Right ventricle myocardium inferior (tissue), 1 donor: ENCODE measurements around the gene SLMAP. TPM values are rescaled to one million over a fixed set of nuclear protein-coding genes. Genes with fewer than 3 reads are reported as not detected.
A peak's percentile ranks its signal among the peaks of the same experiment; 100 is the strongest.
"Not testable (repeated sequence)": the region's sequence is repeated elsewhere in the genome, so short reads cannot be mapped to it uniquely, and the experiment has no call there.

ENCODE experiments used
- ATAC-seq: fragments of 200-7000 bp; cut with Tn5 transposase; one replicate; pipeline ENCODE4 v1.9.1; 2020; ENCODE audit warnings: mild to moderate bottlenecking, moderate library complexity
- DNase-seq: peaks from one replicate; pipeline ENCODE4 v3.0.0; 2021; ENCODE audit errors: missing footprints
- intact Hi-C: fragments of 100-400 bp; cut with DNase I; formaldehyde crosslinking; loops from one replicate; pipeline ENCODE4 v1.11.0; 2022
- total RNA-seq: library from RNA; stranded (reverse); fragmentation: NEBNext Ultra II Directional; extraction: Animal tissue kit (Norgen Biotek cat#: 25700); gene quantifications from one replicate; pipeline ENCODE4 v1.2.1, GENCODE V29; 2021
- donor health status: DM: no; HTN: yes; CAD: no; lungs with severe emphysema.

SLMAP gene
- total RNA-seq, 1 donor from 2014 or later: 294 TPM

- DNase-seq (no peak), ATAC-seq (peak; percentile 11)
- intact Hi-C loops: no loop called here
Measured at GRCh38 chr3:57784089-57784735, 28.1 kb downstream of the SLMAP start.

- intact Hi-C loops: no loop called here
- no peak for DNase-seq
- ATAC-seq: no peak
Measured at GRCh38 chr3:57785446-57785845, 29.3 kb downstream of the SLMAP start.

- no peak for ATAC-seq
- intact Hi-C loops: no loop called here
Measured at GRCh38 chr3:57787867-57788623, 31.9 kb downstream of the SLMAP start.

GRCh38 chr3:57788624-57789018 lies 32.5 kb downstream of the SLMAP start:
- no peak for DNase-seq
- no peak for ATAC-seq
- intact Hi-C loops: no loop called here

More at GRCh38 chr3:57787867-57788623, 31.9 kb downstream of the SLMAP start:
- DNase-seq: no peak

GRCh38 chr3:57791245-57791644 lies 35.1 kb downstream of the SLMAP start:
- DNase-seq: no peak
- no peak for ATAC-seq
- intact Hi-C loops: no loop called here

GRCh38 chr3:57792198-57792597 lies 36.1 kb downstream of the SLMAP start:
- intact Hi-C loops: no loop called here
- DNase-seq: no peak
- no peak for ATAC-seq

- intact Hi-C loops: no loop called here
- DNase-seq (no peak), ATAC-seq (no peak)
Measured at GRCh38 chr3:57793737-57794187, 37.7 kb downstream of the SLMAP start.

GRCh38 chr3:57794501-57794900 lies 38.4 kb downstream of the SLMAP start:
- DNase-seq (no peak), ATAC-seq (no peak)
- intact Hi-C loops: no loop called here

GRCh38 chr3:57794951-57795350 lies 38.8 kb downstream of the SLMAP start:
- DNase-seq: no peak
- intact Hi-C loops: no loop called here
- ATAC-seq: no peak

GRCh38 chr3:57796261-57796660 lies 40.2 kb downstream of the SLMAP start:
- intact Hi-C loops: no loop called here
- DNase-seq (no peak), ATAC-seq (no peak)

- no peak for DNase-seq
- no peak for ATAC-seq
- intact Hi-C loops: no loop called here
Measured at GRCh38 chr3:57797701-57798487, 41.8 kb downstream of the SLMAP start.

GRCh38 chr3:57803647-57804081 lies 47.6 kb downstream of the SLMAP start:
- intact Hi-C loops: no loop called here
- ATAC-seq (peak; percentile 73), DNase-seq (no peak)

- intact Hi-C loops: no loop called here
- DNase-seq (no peak), ATAC-seq (no peak)
Measured at GRCh38 chr3:57805266-57805665, 49.2 kb downstream of the SLMAP start.

GRCh38 chr3:57805674-57806073 lies 49.6 kb downstream of the SLMAP start:
- intact Hi-C loops: no loop called here
- ATAC-seq: no peak
- DNase-seq: no peak

GRCh38 chr3:57806195-57806594 lies 50.1 kb downstream of the SLMAP start:
- intact Hi-C loops, DNase-seq: not testable (repeated sequence)

GRCh38 chr3:57808961-57809608 lies 53.0 kb downstream of the SLMAP start:
- intact Hi-C loops: no loop called here
- DNase-seq: no peak
- ATAC-seq: no peak

More at GRCh38 chr3:57806195-57806594, 50.1 kb downstream of the SLMAP start:
- not testable (repeated sequence) for ATAC-seq

- intact Hi-C loops: no loop called here
- DNase-seq (no peak), ATAC-seq (no peak)
Measured at GRCh38 chr3:57809609-57809968, 53.5 kb downstream of the SLMAP start.

GRCh38 chr3:57810048-57810447 lies 53.9 kb downstream of the SLMAP start:
- intact Hi-C loops: no loop called here

GRCh38 chr3:57810471-57811137 lies 54.5 kb downstream of the SLMAP start:
- DNase-seq (no peak), ATAC-seq (no peak)
- intact Hi-C loops: no loop called here

More at GRCh38 chr3:57810048-57810447, 53.9 kb downstream of the SLMAP start:
- ATAC-seq (no peak), DNase-seq (no peak)
